ENCODE data around the gene SYNPR. TPM values are rescaled to one million over a fixed set of nuclear protein-coding genes. Genes with fewer than 3 reads are reported as not detected.

Gene SYNPR
- total RNA-seq, 4 donors from 2014 or later: not detected

DNA sequence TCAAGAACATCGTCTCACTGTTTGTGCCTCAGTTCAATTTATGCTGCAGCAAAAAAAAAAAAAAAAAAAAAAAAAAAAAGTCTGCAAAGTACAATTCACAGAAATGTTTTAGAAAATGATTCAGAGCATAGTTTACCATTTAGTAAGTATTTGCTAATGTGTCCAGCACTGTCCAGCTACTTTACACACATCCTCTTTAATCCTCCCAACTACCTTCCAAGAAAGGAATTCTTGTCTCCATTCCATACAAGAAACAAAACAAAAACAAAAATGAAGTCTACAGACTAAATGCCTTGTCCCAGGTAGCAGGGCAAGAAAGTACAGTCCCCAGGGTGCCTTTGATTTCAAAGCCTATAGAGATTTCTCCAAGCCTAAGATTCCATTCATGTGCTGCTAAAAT is 335.5 kb downstream of the SYNPR start:
- no peak overlapping the region for H3K4me3 ChIP-seq (ENCODE audit: low read depth, poor library complexity, severe bottlenecking)
- WGBS, 2 donors: 78 to 82% methylated on average over 1 of the region's 1 CpG
- intact Hi-C loops (cut with DNase I; ENCODE audit: low total_unique reads): no loop called here
- TF ChIP-seq POLR2A (IDR thresholded peaks at IDR 0.05): no peak
- TF ChIP-seq, protein P1, sequence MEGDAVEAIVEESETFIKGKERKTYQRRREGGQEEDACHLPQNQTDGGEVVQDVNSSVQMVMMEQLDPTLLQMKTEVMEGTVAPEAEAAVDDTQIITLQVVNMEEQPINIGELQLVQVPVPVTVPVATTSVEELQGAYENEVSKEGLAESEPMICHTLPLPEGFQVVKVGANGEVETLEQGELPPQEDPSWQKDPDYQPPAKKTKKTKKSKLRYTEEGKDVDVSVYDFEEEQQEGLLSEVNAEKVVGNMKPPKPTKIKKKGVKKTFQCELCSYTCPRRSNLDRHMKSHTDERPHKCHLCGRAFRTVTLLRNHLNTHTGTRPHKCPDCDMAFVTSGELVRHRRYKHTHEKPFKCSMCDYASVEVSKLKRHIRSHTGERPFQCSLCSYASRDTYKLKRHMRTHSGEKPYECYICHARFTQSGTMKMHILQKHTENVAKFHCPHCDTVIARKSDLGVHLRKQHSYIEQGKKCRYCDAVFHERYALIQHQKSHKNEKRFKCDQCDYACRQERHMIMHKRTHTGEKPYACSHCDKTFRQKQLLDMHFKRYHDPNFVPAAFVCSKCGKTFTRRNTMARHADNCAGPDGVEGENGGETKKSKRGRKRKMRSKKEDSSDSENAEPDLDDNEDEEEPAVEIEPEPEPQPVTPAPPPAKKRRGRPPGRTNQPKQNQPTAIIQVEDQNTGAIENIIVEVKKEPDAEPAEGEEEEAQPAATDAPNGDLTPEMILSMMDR (IDR thresholded peaks at IDR 0.05): no peak
- no peak for DNase-seq (ENCODE audit: low spot score in 2 of 2)

DNA sequence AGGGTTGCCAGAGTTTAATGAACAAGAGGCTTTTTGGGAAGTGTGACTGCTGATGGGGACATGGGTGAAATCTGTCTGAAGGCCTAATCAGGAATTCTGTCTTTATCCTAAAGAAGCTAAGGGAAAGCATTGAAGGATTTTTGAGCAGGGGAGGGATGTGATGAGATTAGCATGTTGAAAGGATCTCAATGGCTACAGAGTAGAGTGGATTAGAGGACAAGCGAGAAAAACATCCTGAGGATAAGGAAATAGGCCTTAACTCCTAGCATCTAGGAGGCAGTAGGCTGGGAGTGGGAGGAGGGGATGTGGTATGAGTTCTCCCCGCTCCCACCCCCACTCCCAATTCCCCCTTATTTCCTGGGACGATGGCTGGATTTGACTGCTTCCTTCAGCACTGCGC is 339.3 kb downstream of the SYNPR start:
- TF ChIP-seq, protein P1 (IDR thresholded peaks at IDR 0.05): no peak
- TF ChIP-seq POLR2A (IDR thresholded peaks at IDR 0.05): no peak
- intact Hi-C loops (cut with DNase I; ENCODE audit: low total_unique reads): no loop called here
- 75 to 80% methylated on average over 4 of the region's 4 CpGs for WGBS, 2 donors
- DNase-seq (ENCODE audit: low spot score in 2 of 2): no peak
- H3K4me3 ChIP-seq (ENCODE audit: low read depth, poor library complexity, severe bottlenecking): no peak overlapping the region

GRCh38 chr3:63624941-63625560 is 346.9 kb downstream of the SYNPR start:
- WGBS, 2 donors: 21% methylated on average over 8 of the region's 8 CpGs
- DNase-seq (ENCODE audit: low spot score in 2 of 2): no peak
- intact Hi-C loops (cut with DNase I; ENCODE audit: low total_unique reads): no loop called here
- TF ChIP-seq, protein P1 (IDR thresholded peaks at IDR 0.05): no peak
- TF ChIP-seq POLR2A (IDR thresholded peaks at IDR 0.05): no peak
- H3K4me3 ChIP-seq (ENCODE audit: low read depth, poor library complexity, severe bottlenecking): no peak overlapping the region

DNA sequence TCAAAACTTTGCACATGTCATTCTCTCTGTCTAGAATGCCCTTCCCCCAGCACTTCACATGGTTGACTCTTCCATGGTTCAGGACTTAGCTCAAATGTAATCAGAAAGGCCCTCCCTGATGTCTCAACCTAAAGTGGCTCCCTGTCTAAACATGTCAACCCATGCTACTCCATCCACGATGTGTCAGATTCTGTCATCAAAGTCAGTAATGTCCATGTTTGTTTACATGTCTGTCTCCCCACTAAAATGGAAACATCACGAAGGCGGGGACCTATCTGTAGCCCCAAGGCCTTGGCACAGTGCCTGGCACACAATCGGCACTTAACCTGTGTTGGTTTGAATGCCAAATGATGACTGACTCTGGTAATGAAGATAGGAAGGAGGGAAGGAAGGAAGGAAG is 353.6 kb downstream of the SYNPR start:
- DNase-seq (ENCODE audit: low spot score in 2 of 2): no peak
- no peak for TF ChIP-seq POLR2A (IDR thresholded peaks at IDR 0.05)
- TF ChIP-seq, protein P1 (IDR thresholded peaks at IDR 0.05): no peak
- no peak overlapping the region for H3K4me3 ChIP-seq (ENCODE audit: low read depth, poor library complexity, severe bottlenecking)
- intact Hi-C loops (cut with DNase I; ENCODE audit: low total_unique reads): no loop called here
- 43 to 48% methylated on average over 4 of the region's 4 CpGs for WGBS, 2 donors

DNA sequence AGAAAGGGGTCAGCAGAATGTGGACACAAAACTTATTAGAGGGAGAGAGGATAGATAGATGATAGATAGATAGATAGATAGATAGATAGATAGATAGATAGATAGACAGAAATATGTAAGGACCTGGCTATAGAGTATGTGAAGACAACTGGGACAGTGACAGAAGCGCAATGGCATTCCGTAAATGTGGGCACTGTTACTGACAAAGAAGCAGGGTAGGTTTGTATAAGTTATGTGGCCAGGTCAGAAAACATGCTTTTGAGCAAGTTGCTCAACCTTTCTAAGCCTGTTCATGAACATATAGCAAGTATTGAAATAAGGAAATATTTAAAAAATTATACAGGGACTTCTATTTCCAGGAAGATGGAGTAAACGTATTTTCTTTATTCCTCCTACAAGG is 357.1 kb downstream of the SYNPR start:
- TF ChIP-seq, protein P1 (IDR thresholded peaks at IDR 0.05): no peak
- no peak for TF ChIP-seq POLR2A (IDR thresholded peaks at IDR 0.05)
- no peak overlapping the region for H3K4me3 ChIP-seq (ENCODE audit: low read depth, poor library complexity, severe bottlenecking)
- WGBS, 2 donors: 86 to 90% methylated on average over 3 of the region's 3 CpGs
- intact Hi-C loops (cut with DNase I; ENCODE audit: low total_unique reads): no loop called here
- no peak for DNase-seq (ENCODE audit: low spot score in 2 of 2)

DNA sequence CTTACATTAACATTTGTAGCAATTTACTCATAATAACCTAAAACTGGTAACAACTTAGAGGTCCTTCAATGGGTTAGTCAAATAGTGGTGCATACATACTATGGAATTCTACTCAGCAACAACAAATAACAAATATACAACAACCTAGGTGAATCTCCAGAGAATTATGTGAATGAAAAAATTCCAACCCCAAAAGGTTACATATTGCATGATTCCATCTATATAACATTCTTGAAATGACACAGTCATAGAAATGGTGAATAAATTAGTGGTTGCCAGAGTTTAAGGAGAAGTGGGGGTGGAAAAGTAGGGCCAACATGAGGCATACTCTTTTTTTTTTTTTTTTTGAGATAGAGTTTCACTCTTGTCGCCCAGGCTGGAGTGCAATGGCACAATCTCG is 361.7 kb downstream of the SYNPR start:
- no peak for TF ChIP-seq POLR2A (IDR thresholded peaks at IDR 0.05)
- TF ChIP-seq, protein P1 (IDR thresholded peaks at IDR 0.05): no peak
- no peak for DNase-seq (ENCODE audit: low spot score in 2 of 2)
- WGBS, 2 donors: 91% methylated on average over 2 of the region's 2 CpGs
- intact Hi-C loops (cut with DNase I; ENCODE audit: low total_unique reads): no loop called here
- H3K4me3 ChIP-seq (ENCODE audit: low read depth, poor library complexity, severe bottlenecking): no peak overlapping the region

All from lower leg skin (tissue), 4 donors.